ENCODE measurements around the gene CACUL1.
"Not testable (repeated sequence)": the region's sequence is repeated elsewhere in the genome, so short reads cannot be mapped to it uniquely, and the experiment has no call there.

Gene CACUL1

DNA sequence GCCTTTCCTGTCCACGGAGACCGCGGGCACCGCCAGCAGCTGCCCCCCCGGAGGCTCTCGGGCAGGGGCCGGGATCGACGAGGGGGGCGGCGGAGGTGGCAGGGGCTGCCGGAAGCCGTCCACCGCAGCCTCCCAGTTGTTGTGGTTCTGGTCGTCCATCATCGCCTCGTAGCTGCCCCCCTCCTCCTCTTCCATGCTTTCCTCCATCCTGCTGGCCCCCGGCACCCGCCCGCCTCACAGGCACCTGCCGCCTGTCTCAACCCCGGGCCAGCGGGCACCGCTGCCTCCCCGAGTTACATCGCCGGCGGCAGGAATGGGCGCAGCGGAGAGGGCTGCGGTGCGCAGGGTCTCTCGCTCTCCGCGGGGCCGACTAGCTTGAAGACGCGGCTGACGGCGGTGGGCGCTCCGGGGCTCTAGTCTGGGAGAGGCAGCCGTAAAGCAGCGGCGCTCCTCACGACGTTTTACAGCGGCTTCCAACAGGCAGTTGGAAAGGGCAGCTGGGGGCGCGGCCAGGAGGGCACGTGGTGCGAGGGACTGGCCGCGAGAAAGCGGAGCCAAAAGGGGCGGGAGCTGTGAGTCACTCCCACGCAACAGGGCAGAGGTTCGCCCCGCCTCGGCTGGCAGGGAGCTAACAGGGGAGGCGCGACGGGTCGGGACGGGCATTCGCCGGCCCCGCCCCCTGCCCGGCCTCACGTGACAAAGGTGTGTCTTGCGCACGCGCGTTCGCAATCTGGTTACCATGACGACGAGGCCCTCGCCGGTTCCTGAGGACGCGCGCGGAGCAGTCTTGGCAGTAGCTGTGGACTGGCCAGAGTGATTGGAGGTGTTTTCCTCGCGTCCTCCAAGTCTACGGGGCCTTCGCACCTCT lies at the start of gene CACUL1:
Gene CACUL1, minus strand, starts transcription at position 415 of the 868 bp plus-strand sequence. Its CDS starts 208 bp downstream, at position 207.
- peak; percentile 73 for DNase-seq

DNA sequence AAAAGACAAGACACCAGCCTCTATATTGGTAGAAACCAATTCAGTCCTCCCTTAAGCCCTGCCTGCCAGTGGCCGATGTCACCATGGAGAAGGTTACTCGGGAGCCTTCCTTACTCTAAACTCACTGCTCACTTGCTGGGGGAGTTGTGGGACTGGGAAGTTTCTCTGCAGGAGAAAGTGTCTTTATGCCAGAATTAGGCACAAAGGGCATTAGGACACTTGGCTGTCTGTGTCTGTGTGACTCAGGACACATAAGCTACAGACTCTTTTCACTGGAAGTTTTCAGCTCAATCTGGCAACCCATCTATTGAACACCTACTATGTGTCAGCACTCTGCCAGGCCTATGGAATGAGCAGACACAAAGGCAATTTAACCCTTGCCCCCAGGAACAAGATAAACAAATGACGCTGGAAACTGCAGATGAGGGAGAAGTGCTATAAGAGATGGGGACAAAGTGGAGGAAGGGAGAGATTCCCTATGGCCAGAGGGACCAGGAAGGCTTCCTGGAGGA lies 49.5 kb upstream of the CACUL1 start:
- DNase-seq = no peak

DNA sequence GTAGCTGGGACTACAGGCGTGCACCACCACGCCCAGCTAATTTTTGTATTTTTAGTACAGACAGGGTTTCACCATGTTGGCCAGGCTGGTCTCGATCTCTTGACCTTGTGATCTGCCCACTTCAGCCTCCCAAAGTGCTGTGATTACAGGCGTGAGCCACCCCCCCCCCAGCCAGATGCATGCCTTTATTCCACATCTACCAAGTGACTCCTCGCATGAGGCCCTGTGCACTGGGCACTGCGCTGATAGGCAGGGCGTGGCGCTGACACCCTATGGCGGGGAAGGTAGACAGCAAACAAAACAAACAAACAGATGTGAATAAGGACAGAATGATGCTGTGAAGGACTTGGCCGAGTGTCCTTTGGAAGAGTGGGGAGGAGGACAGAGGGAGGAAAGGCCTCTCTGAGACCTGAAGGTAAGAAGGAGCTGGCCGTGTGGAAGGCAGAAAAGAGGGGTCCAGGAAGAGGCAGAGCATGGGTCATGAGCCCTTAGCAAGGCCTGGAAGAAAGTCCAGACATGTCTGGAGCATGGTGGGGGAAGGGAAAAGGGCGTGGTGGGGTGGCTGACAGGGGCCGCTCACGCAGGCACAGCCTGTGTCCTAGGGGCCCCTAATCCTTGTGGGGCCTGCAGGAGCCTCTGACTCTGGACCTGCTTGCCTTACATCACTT lies 47.5 kb upstream of the CACUL1 start:
- no peak for DNase-seq

DNA sequence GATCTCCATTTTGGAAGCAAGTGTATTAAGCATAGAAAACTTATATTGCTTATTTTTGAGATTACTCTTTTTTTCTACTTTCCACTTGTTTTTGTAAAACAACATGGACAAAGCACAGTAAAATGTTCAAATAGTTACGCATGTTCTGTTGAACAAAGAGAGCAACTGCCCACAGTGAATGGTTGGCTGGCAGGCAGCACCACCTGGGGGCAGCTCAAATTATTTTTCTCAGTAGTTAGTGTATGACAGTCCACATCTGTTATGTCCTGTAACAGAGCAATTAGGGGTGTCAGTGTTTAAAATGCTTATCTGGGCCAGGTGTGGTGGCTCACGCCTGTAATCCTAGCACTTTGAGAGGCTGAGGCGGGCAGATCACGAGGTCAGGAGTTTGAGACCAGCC lies 46.1 kb upstream of the CACUL1 start:
- DNase-seq = peak; percentile 1

DNA sequence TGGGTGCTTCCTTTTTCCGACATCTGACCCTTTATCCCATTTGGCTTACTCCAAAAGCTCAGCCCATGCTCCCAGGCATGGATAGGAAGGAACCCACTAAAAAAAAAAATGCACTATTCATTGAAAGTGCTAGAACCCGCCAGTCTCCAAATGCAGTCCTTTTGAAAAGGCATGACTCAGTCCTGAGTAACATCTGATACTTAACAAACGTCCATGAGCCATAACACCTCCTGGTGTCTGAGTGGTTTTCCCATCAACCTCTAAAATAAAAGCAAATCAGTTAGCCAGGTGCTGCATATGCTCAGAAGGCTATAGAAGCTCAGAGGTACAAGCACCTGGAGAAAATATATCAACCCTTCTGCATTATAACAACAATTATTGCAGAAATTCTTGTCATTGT lies 45.0 kb upstream of the CACUL1 start:
- DNase-seq = no peak

DNA sequence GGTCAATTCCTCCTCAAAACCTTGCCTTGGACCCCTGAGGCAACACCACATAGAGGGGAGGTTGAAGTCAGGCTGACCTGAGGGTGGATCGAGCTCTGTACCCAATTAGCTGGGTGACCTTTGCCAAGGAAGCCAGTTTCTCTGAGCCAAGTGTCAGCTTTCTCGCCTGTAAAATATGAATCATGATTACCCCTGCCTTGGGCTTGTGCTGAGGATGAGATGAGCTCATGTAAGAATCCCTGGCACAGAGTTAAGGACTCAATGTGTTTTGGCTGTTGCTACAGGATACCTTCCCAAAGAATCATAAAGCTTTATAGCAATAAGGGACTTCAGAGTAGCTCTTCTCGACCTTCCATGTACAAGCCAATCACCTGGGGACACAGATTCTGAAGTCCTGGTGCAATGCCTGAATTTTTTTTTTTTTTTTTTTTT lies 43.5 kb upstream of the CACUL1 start:
- no peak for DNase-seq

DNA sequence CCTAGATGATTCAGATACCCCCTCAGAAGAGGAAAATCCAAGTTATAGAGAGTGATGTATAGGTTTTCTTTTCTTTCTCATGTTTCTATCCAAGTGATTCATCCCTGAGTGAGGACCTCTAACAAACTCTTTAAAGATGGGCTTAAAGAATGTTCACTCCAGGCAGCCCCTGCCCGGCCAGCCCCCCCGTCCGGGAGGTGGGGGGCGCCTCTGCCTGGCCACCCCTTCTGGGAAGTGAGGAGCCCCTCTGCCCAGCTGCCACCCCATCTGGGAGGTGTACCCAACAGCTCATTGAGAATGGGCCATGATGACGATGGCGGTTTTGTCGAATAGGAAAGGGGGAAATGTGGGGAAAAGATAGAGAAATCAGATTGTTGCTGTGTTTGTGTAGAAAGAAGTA lies 40.2 kb upstream of the CACUL1 start:
- not testable (repeated sequence) for DNase-seq

DNA sequence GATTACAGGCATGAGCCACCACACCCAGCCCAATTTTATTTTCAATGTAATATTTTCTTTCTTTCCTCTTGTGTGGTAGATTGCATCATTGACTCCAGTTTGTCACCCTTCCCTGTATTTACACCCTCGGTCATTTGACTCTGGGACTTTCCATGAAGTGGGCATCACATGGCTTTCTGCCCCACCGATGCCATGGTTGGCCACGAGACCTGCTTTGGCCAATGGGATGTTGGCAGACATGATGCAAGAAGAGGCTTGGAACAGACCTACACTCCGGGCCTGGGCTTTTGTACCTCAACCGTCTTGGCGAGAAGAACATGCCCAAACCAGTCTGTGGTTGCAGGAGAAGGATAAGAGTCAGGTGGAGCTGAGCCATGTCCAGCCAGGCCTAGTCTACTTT lies 38.8 kb upstream of the CACUL1 start:
- DNase-seq = no peak

DNA sequence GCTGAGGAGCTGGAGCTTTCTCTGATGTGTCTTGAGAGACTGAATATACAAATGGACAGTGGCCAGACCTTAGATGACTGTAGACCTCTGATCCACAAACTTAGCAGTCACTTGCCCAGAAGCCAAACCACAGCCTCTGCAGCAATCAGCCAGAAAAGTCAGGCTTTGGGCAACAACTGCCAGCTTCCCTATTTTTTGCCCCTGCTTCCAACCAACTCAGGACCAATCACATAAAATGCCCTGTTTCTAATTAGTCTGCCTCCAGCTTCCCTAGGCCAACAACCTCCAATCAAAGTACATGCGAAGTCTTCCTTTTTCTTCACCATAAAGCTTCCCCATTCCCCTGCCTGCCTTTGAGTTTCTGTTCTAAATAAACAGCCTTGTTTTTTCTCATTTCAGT lies 37.8 kb upstream of the CACUL1 start:
- DNase-seq = no peak

DNA sequence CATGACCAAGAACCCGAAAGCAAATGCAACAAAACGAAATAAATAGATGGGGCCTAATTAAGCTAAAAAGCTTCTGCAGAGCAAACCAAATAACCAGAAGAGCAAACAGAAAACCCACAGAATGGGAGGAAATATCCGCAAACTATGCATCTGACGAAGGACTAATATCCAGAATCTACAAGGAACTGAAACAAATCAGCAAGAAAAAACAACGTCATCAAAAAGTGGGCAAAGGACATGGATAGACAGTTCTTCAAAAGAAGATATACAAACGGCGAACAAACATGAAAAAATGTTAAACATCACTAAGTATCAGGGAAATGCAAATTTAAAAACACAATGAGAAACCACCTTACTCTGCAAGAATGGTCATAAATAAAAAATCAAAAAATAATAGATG lies 35.3 kb upstream of the CACUL1 start:
- DNase-seq = no peak

DNA sequence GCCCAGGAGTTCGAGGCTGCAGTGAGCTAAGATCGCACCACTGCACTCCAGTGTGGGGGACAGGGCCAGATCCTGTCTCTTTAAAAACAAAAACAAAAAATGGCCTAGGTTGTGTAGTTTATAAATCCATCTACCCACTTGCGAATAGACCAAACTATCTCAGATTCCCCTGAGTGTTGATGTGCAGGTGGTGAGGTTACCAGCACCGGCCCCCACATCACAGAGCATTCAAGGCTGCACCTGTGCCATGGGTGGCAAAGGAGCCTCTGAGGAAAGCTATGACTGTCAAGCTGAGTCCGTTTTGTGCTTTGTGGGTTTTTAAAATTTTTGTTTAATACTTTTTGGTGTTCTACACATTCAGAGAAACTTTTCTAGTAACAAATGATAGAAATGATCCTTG lies 30.8 kb upstream of the CACUL1 start:
- DNase-seq = no peak

DNA sequence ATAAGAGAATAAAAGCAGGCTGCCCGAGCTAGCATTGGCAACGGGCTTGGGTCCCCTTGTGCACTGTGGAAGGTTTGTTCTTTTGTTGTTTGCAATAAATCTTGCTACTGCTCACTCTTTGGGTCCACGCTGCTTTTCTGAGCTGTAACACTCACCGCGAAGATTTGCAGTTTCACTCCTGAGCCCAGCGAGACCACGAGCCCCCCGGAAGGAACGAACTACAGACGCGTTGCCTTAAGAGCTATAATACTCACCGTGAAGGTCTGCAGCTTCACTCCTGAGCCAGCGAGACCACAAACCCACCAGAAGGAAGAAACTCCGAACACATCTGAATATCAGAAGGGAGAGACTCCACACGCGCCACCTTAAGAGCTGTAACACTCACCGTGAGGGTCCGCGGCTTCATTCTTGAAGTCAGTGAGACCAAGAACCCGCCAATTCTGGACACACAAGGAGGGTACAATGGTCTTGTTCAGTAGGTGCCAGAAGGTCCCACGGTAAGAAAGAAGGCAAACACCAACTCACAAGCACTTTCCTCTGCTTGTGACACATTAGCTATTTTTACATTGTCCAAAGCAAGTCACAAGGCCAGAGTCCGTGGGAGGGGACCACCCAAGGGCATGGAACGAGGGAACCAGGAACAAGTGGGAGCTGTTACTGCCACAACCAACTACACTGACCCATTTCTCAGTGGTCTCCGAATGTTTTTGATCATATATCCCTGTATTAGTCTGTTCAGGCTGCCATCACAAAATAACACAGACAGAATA lies 29.2 kb upstream of the CACUL1 start:
- DNase-seq = no peak

DNA sequence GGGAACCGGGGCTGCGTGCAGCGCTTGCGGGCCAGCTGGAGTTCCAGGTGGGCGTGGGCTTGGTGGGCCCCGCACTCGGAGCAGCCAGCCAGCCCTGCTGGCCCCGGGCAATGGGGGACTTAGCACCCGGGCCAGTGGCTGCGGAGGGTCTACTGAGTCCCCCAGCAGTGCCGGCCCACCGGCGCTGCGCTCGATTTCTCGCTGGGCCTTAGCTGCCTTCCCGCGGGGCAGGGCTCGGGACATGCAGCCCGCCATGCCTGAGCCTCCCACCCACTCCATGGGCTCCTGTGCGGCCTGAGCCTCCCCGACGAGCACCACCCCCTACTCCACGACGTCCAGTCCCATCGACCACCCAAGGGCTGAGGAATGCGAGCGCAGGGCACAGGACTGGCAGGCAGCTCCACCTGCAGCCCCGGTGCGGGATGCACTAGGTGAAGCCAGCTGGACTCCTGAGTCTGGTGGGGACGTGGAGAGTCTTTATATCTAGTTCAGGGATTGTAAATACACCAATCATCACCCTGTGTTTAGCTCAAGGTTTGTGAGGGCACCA lies 28.2 kb upstream of the CACUL1 start:
- not testable (repeated sequence) for DNase-seq

DNA sequence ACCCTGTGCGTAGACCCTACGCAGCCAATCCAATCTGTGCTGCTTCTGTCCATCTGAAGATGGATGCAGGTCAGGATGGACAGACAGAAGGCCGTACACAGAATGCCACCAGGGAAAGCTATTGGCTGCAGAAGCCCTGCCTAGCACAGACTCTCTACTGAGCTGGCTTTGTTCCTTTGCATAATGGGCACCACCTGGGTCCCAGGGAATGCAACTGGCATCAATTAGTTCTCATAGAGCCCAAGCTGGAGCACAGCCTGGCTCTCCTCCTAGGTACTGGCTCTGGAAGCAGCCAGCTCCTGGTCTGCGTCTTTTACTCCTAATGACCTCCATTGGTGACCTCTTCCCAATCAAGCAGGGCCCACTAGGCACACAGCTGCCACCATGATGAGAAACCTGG lies 26.8 kb upstream of the CACUL1 start:
- no peak for DNase-seq

DNA sequence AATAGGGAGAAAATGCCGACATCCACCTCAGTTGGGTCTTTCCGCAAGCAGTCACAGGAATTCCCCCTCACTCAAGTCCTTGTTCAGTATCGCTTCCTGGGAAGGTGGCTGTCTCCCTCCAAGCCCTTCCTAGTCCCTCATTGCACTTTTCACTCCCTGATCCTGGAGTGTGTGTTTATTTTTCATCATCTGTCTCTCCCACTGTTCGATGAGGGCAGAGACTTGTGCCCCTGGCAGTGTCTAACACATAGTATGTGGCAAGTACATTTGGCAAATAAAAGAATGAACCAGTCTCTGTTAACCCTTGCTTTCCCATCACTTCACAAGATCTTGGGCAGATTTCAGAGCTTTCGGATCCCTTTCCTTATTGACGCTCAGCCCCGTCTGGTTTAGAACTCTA lies 24.0 kb upstream of the CACUL1 start:
- no peak for DNase-seq

DNA sequence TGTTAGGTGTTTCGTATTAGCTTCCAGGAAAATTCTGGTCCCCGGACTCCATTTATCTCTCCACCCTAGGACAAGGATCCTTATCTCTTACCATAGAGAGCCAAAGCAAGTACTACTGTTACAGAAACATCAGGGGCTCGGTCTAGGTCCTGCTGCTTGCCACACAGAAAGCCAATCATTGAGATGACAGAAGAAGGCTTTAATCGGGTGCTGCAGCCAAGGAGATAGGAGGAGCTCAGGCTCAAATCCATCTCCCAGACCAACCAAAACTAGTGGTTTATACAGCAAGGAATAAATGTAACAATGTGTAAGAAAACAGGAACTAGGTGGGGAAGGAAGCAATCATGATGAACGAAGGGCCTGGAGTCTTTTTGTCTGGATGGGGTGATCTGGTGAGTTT lies 22.2 kb upstream of the CACUL1 start:
- DNase-seq = no peak

DNA sequence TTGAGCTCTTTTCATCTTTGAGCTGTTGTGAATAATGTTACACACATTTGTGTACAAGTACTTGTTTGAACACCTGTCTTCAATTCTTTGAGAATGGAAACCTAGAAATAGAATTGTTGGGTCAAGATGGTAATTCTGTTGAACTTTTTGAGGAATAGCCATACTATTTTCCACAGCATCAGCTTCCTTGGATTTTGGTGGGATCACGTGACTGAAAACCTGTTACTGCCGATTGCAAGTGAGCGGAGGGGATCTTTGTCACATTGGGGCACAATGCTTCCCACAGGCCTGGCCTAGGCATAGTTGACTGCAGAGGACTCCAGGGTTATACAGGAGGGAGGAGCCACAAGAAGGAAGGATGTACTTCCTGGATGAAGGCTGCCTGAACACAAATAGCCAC lies 21.3 kb upstream of the CACUL1 start:
- DNase-seq = no peak

DNA sequence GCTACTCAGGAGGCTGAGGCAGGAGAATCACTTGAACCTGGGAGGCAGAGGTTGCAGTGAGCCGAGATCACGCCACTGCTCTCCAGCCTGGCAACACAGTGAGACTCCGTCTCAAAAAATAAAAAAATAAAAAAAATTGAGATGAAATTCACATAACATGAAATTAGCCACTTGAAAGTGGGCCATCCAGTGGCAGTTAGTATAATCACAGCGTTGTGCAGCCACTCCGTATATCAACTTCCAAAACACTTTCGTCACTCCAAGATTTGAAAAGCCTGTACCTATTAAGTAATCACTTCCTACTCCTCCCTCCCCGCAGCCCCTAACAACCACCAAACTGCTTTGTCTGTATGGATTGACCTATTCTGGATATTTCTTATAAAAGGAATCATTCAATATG lies 20.7 kb upstream of the CACUL1 start:
- no peak for DNase-seq

DNA sequence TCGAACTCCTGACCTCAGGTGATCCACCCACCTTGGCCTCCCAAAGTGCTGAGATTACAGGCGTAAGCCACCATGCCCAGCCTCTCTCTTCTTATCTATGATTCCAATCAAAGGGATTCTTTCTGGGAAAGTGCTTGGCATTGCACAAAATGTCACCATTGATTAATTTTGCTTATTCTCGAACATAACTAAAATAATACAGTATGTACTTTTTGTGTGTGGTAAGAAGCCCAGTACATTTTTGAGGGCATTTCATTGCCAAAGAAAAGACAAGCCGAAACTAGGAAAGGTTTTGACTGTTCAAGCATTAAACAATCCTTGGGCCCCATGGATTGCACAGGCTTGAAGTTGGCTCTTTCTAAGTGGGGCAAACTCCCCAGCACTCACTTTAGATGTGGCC lies 18.3 kb upstream of the CACUL1 start:
- DNase-seq = no peak

DNA sequence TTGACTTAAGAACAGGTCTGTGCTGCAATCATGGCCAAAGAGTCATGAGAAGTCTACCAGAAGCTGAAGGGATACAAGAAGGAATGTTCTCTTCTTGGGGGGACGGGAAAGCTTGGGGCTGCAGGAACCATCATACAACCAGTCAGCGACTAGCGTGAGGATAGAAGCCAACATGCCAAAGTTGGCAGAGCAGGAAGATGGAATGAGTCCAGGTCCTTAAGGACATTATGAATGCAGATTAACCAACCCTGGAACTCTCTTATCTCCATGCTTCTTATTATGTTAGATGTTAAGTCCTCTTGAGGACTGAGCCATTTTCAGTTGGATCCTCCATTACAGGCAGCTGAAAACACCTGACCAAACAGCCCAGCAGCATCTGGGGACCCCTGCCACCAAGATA lies 17.2 kb upstream of the CACUL1 start:
- no peak for DNase-seq

DNA sequence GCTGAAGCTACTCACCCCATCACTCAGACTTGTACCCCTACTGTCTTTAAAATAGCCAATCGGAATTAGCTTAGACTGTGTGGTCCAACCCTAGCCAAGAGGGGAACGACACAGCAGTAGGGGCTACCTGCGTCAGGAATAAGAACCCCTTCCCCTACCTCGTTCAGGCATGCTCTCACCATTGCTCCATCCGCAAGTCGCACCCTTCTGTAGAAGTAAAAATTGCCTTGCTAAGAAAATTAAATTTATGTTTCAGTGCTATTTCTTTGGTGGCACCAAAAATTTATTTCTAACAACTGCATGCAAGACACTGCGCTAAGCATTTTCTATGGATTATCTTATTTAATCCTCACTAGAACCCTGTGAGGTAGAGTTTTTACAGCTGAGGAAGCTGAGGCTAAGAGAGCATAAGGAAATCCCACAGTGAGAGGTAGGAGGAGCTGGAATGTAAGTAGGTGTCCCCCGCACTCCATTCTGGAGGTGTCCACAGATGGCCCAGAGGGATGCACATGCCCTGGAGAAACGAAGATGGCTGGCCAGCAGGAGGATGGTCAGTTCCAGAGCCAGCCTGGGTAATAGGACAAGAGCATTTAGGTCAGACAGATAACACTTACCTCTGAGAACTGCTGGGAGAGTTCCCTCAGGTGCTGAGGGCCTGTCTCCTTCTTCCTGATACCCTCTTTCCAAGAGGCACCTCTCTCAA lies 15.3 kb upstream of the CACUL1 start:
- no peak for DNase-seq

All from NCI-H2029 treated with DMSO at 0.1 percent for 48 hours (cell line).